Mesodermal cell (in vitro differentiated cells): ENCODE data around the gene KIAA1217. TPM values are rescaled to one million over a fixed set of nuclear protein-coding genes. Genes with fewer than 3 reads are reported as not detected.

ENCODE experiments used
- H3K27ac ChIP-seq: 2 replicates; pipeline ENCODE4 v1.7.0; 2013; ENCODE audit warnings: mild to moderate bottlenecking, low read depth, low read length, moderate library complexity; ENCODE audit not compliant: severe bottlenecking
- H3K36me3 ChIP-seq: 2 replicates; pipeline ENCODE4 v1.7.1; 2013; ENCODE audit warnings: mild to moderate bottlenecking, low read length, moderate library complexity; ENCODE audit not compliant: control insufficient read depth, insufficient read depth
- H3K4me1 ChIP-seq: one replicate; pipeline ENCODE4 v1.7.1; 2013; ENCODE audit warnings: mild to moderate bottlenecking, low read length; ENCODE audit not compliant: insufficient read depth, control insufficient read depth, poor library complexity, severe bottlenecking
- H3K4me3 ChIP-seq: 2 replicates; pipeline ENCODE4 v1.7.0; 2013; ENCODE audit warnings: low read length, control low read depth, mild to moderate bottlenecking; ENCODE audit not compliant: insufficient read depth, poor library complexity, severe bottlenecking; ENCODE audit errors: extremely low read depth
- H3K9me3 ChIP-seq: 2 replicates; pipeline ENCODE4 v1.7.1; 2013; ENCODE audit warnings: mild to moderate bottlenecking, low read length, moderate library complexity; ENCODE audit not compliant: control insufficient read depth
- WGBS, 2 experiments: methylation state at CpG; one replicate each; pipeline ENCODE4 v1.1.5; 2013; ENCODE audit warnings: missing lambda C conversion rate in 2 of 2; ENCODE audit not compliant: insufficient coverage in 2 of 2; 5-methylcytosine and 5-hydroxymethylcytosine counted together
- polyA plus RNA-seq, 2 experiments: library from polyadenylated mRNA; stranded (reverse); fragments of 50-300 nt; gene quantifications; one replicate each; pipeline ENCODE4 v1.2.3, GENCODE V29; 2013

The KIAA1217 gene, protein sequence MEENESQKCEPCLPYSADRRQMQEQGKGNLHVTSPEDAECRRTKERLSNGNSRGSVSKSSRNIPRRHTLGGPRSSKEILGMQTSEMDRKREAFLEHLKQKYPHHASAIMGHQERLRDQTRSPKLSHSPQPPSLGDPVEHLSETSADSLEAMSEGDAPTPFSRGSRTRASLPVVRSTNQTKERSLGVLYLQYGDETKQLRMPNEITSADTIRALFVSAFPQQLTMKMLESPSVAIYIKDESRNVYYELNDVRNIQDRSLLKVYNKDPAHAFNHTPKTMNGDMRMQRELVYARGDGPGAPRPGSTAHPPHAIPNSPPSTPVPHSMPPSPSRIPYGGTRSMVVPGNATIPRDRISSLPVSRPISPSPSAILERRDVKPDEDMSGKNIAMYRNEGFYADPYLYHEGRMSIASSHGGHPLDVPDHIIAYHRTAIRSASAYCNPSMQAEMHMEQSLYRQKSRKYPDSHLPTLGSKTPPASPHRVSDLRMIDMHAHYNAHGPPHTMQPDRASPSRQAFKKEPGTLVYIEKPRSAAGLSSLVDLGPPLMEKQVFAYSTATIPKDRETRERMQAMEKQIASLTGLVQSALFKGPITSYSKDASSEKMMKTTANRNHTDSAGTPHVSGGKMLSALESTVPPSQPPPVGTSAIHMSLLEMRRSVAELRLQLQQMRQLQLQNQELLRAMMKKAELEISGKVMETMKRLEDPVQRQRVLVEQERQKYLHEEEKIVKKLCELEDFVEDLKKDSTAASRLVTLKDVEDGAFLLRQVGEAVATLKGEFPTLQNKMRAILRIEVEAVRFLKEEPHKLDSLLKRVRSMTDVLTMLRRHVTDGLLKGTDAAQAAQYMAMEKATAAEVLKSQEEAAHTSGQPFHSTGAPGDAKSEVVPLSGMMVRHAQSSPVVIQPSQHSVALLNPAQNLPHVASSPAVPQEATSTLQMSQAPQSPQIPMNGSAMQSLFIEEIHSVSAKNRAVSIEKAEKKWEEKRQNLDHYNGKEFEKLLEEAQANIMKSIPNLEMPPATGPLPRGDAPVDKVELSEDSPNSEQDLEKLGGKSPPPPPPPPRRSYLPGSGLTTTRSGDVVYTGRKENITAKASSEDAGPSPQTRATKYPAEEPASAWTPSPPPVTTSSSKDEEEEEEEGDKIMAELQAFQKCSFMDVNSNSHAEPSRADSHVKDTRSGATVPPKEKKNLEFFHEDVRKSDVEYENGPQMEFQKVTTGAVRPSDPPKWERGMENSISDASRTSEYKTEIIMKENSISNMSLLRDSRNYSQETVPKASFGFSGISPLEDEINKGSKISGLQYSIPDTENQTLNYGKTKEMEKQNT (N-terminal part only)
- 8.4 TPM for polyA plus RNA-seq (2013, experiment 1 of 2)
- 7.4 TPM for polyA plus RNA-seq (2013, experiment 2 of 2)

DNA sequence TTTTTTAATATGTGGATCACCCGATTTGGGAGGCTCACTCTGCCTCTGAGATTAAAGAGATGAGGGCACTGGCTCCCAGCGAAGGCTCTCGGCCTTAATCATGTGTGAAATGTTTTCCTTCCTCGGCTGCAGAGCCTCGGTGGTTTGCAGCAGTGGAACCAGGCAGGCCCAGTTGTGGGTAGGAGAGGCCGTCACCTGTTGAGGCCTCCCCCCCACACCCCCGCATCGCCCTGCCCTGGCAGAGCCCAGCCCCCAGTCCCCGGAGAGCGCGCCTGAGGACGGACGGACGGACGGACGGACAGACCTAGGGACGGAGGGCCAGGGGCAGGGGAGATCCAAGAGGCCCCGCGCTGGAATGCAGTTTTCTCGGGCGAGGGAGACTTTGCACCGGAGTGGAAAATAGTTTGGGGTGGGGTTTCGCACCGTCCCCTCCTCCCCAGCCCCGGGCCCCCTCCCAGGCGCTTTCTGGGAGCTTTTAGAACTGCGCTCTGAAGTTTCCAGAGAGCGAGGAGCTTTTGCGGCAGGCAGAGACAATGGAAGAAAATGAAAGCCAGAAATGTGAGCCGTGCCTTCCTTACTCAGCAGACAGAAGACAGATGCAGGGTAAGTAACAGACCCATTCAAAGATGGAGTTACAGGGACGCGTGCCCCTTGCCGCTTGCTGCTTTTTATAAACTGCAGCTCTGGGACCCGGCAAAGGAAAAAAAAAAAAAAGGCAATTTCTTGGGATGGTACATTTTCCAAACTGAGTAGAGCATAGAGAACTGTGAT is at the start of gene KIAA1217:
KIAA1217 (plus strand) TSS at position 478 of the 771 bp plus-strand sequence; CDS start at position 534, 56 bp downstream.
- H3K27ac ChIP-seq: peak within 1 kb of the TSS; percentile 96
- H3K9me3 ChIP-seq: no peaks in the 10 kb centered on the region
- H3K4me3 ChIP-seq: peak within 1 kb of the TSS; percentile 43
- 2 to 3% methylated on average over 17 to 20 of the region's 34 CpGs for WGBS, 2 experiments
- H3K4me1 ChIP-seq: peaks cover 18% of the 10 kb centered on the region
- no peaks in the 10 kb centered on the region for H3K36me3 ChIP-seq

DNA sequence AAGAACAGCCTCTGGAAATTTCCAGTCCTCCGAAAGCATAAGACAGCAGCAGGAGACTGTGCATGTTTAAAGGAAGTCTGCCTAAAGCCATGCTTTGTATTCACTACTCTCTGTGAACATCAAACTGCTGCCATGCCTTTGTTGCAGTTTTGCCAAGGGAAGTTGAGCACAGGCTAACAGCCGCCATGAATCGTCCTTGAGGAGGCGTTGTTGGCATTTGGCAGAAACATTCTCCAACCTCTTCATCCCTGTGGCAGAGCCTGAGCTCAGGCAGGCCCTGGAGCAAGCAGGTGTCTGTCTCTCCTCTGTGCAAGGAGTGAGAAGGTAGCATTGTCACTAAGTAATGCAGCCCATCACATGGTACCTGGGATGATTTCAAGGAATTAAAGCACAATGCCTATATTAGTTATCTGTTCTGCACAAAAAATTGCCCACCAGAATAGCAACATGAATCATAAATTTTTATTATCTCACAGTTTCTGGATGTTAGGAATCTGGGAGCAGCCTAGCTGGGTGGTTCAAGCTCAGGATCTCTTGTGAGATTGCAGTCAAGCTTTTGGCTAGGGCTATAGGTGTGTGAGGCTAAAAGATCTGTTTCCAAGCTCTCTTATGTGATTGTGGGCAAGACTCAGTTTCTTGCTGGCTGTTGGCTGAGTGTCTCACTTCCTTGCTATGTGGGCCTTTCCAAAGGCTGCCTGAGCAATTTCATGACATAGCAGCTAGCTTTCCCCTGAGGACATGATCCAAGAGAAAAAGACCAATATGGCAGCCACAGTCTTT is 46.5 kb upstream of the KIAA1217 start:
- WGBS, 2 experiments: 82 to 94% methylated on average over 1 to 3 of the region's 4 CpGs
- Histone ChIP-seq H3K4me1 (no peaks in the 10 kb centered on the region), H3K27ac (no peak overlapping the region), H3K9me3 (no peaks in the 10 kb centered on the region), H3K4me3 (no peak overlapping the region), H3K36me3 (no peaks in the 10 kb centered on the region)

DNA sequence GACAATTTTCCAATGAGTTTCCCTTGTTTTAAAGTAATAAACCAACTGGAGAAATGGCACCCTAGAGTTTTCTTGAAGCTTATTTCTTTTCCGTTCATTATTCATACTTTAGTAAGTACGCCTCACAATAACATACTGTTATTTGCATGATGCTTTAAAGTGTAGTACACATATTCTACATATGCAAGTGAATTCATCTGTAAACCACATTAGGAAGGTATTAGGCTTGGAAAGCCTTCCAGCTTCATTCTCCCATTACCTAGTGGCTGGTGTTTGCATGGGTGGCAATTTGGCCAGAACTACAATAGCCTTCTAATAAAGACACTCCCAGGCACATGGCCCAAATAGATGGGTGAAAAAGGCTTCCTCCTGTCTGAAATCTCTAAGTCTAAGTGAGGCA is 45.5 kb upstream of the KIAA1217 start:
- H3K36me3 ChIP-seq: no peaks in the 10 kb centered on the region
- H3K27ac ChIP-seq: no peak overlapping the region
- H3K4me1 ChIP-seq: no peaks in the 10 kb centered on the region
- WGBS, 2 experiments: 100% methylated on average over 1 of the region's 2 CpGs; no CpG with 5 or more reads in 1 of the 2 experiments
- no peaks in the 10 kb centered on the region for H3K9me3 ChIP-seq
- no peak overlapping the region for H3K4me3 ChIP-seq

DNA sequence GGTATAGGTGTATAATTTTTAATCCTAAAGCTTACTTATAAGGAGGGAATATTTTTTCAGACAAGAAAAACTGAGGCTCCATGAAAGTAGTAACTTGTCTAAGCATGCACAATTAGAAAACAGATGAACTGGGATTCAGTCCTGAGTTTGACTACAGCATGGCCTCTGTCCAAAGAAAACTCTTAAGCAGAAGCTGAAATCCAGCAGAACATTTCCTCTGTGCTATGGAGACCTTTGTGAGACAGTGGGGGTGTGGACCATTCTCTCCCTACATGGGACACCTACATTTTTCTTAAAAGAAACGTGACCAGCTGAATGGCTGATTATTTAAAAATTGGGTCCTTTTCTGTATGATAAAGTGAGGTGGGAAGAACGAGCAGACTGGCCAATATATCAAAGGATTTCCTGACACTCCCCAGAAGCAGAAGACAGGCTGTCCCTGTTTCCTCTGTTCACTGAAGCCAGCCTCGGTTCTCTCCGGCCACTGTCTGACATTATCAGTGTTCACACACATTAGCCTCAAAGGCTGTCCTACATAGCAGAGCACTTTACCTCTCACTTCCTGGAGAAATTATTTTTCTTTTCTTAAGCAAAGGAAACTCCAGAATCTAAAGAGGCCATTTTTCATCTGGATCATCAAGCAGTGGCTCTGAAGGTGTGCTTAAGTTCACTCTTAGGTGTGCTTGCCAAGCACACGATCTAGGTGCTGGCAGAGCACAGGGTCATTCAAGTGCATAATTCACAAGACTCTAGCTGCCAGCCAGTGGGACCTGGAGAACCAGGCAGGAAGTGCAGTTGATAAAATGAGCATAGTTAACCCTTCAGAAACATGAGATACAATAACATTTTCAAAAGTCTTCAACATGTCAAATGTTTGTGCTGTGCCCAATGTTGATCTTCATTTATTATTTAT is 40.4 kb upstream of the KIAA1217 start:
- H3K9me3 ChIP-seq: no peaks in the 10 kb centered on the region
- WGBS, 2 experiments: 83 to 85% methylated on average over 4 to 5 of the region's 5 CpGs
- H3K4me3 ChIP-seq: no peak overlapping the region
- no peaks in the 10 kb centered on the region for H3K4me1 ChIP-seq
- H3K36me3 ChIP-seq: no peaks in the 10 kb centered on the region
- H3K27ac ChIP-seq: no peak overlapping the region

DNA sequence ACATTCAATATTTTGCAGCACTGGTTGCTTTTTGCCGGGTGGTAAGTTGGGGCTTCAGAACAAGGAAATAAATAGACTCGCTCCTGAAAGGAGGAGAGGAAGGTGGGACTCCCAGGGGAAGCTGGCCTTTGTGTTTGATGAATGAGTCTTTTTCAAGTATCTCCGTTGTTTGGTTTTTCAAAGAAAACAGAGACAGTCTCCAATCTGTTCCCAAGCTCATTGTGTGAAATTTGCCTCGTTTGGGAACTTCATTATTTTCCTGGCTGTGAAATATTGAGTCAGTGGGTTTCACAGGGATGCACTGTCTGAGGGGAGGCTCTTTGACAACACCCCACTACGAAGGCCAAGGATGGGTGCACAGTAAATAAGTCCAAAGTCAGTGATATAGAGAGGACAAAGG is 38.7 kb upstream of the KIAA1217 start:
- H3K4me3 ChIP-seq: no peak overlapping the region
- 65 to 81% methylated on average over 2 to 3 of the region's 5 CpGs for WGBS, 2 experiments
- no peaks in the 10 kb centered on the region for H3K9me3 ChIP-seq
- no peak overlapping the region for H3K27ac ChIP-seq
- H3K36me3 ChIP-seq: no peaks in the 10 kb centered on the region
- H3K4me1 ChIP-seq: no peaks in the 10 kb centered on the region

DNA sequence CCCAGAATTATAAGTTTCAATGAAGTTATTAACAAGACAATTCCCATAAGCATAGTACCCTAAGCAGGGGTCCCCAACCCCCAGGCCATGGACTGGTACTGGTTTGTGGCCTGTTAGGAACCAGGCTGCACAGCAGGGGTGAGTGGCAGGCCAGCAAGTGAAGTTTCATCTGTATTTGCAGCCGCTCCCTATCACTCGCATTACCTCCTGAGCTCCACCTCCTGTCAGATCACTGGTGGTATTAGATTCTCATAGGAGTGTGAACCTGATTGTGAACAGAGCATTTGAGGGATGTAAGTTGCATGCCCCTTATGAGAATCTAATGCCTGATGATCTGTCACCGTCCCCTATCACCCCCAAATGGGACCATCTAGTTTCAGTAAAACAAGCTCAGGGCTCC is 36.0 kb upstream of the KIAA1217 start:
- no peak overlapping the region for H3K4me3 ChIP-seq
- no peaks in the 10 kb centered on the region for H3K4me1 ChIP-seq
- 100% methylated on average over 1 of the region's 3 CpGs; no CpG with 5 or more reads in 1 of the 2 experiments for whole genome bisulfite sequencing, 2 experiments
- H3K36me3 ChIP-seq: no peaks in the 10 kb centered on the region
- no peak overlapping the region for H3K27ac ChIP-seq
- no peaks in the 10 kb centered on the region for H3K9me3 ChIP-seq

DNA sequence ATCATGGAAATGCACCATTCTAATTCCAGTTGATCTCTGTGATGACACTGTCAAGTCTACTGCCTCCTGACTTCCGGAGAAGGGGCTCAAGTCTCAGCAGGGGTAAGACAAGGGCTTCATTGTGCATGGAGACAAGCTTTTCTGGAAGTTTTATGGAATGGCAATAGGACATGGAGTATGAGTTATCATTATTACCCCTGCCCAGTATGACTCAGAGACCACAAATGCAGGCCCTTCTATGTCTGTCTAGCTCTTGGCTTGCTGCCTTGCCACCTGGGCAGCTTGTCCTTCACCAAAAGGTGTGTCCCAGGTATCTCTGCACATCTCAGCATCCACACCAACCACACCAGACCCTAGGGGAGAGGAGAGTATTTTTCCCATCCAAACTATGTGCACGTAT is 34.9 kb upstream of the KIAA1217 start:
- WGBS, 2 experiments: 43 to 63% methylated on average over 1 of the region's 2 CpGs
- H3K9me3 ChIP-seq: no peaks in the 10 kb centered on the region
- H3K27ac ChIP-seq: no peak overlapping the region
- no peaks in the 10 kb centered on the region for H3K4me1 ChIP-seq
- H3K36me3 ChIP-seq: no peaks in the 10 kb centered on the region
- H3K4me3 ChIP-seq: no peak overlapping the region

DNA sequence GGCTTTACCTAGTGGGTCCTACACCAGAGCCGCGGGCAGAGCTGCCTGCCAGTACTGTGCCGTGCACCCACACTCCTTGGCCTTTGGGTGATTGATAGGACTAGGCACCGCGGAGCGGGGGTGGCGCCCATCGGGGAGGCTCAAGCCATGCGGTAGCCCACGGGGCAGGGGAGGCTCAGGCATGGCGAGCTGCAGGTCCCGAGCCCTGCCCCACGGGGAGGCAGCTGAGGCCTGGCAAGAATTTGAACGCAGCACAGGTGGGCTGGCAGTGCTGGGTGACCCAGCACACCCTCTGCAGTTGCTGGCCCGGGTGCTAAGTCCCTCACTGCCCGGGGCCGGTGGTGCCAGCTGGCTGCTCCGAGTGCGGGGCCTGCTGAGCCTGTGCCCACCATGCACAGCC is 32.3 kb upstream of the KIAA1217 start:
- H3K4me1 ChIP-seq: no peaks in the 10 kb centered on the region
- no peaks in the 10 kb centered on the region for H3K9me3 ChIP-seq
- no peaks in the 10 kb centered on the region for H3K36me3 ChIP-seq
- H3K27ac ChIP-seq: no peak overlapping the region
- WGBS, 2 experiments: 93 to 94% methylated on average over 12 to 16 of the region's 19 CpGs
- no peak overlapping the region for H3K4me3 ChIP-seq

DNA sequence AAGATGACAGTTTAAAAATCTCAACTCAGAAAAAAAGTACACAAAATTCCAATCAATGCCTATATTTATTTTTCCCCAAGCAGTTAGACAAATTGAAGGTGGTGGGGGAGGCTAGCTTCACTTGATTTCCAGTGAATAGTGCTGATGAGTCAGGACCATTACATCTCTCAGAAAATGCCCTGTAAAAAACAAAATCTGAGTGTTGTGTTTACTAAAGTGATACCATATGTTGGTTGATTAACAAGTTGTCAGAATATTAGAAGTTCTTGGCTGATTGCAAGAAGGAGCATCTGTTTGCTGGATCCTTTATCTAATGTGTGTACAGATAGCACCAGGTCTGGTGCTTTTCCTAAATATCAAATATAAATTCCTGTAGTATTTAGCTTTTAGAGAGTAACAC is 31.3 kb upstream of the KIAA1217 start:
- H3K9me3 ChIP-seq: no peaks in the 10 kb centered on the region
- H3K36me3 ChIP-seq: no peaks in the 10 kb centered on the region
- no peak overlapping the region for H3K4me3 ChIP-seq
- H3K4me1 ChIP-seq: no peaks in the 10 kb centered on the region
- no peak overlapping the region for H3K27ac ChIP-seq
